ENCODE results near the gene SLC22A13. TPM values are rescaled to one million over a fixed set of nuclear protein-coding genes. Genes with fewer than 3 reads are reported as not detected.

The SLC22A13 gene
- total and polyA plus RNA-seq, 9 of the 15 experiments (the other 6 are each of a cell fraction or from before 2014, with no cell fraction given) = 0.09 to 0.49 (median 0.17) TPM; not detected in 3

DNA sequence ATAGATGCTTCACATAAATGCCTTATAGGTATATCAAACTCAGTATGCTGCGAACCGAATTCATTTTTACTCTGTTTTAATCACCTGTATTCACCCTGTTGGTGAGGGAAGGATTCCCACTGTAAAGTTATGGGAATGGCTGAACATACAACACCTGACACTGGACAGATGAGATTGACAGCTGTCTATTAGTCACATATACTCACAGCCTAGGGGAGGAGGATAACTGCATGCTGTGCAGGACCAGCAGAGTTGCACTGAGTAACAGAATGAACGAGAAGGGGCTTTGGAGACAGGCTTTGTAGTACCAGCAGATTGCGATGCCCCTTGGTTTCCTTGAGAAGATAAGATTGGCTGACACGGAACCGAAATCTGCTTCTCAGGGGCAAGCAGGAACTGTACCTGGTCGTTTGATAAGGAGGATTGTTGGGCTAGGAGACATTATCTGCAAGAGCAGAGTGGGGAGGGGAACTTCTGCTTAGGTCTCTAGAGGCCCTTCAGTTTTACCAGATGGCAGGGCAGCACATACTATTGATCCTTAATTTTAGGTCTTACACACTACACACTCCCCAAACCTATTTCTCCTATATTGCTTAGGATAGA, 43.5 kb upstream of the SLC22A13 start (continued):
- TF ChIP-seq LARP7 (IDR thresholded peaks at IDR 0.05) (no peak), ZFP36 (IDR thresholded peaks at IDR 0.05; ENCODE audit: low read depth, low read length, partially characterized antibody) (no peak), YBX1 (IDR thresholded peaks at IDR 0.05) (no peak), HDAC8 (tag; IDR thresholded peaks at IDR 0.05) (no peak), CTBP1 (IDR thresholded peaks at IDR 0.05; ENCODE audit: borderline replicate concordance) (peak; percentile 77), POLR2AphosphoS5 (IDR thresholded peaks at IDR 0.05; ENCODE audit: control insufficient read depth, insufficient read depth, low read depth, low read length) (peak; percentile 70; the same call in 1 of the 2 replicates), ELF2 (CRISPR knock-in tag; IDR thresholded peaks at IDR 0.05) (no peak), MEF2A (IDR thresholded peaks at IDR 0.05; ENCODE audit: control insufficient read depth, low read depth, low read length) (no peak), ZNF778 (CRISPR knock-in tag; IDR thresholded peaks at IDR 0.05) (no peak), GABPA (tag; conservative IDR thresholded peaks at IDR 0.05; ENCODE audit: low read depth) (no peak), KLF16 (IDR thresholded peaks at IDR 0.05) (peak; percentile 75; the same call in 1 of the 2 replicates), TAL1 (IDR thresholded peaks at IDR 0.05) (peak; percentile 85), ZBTB17 (CRISPR knock-in tag; IDR thresholded peaks at IDR 0.05) (no peak), HMG20A (CRISPR knock-in tag; conservative IDR thresholded peaks at IDR 0.05) (no peak)
- TF ChIP-seq, protein P1, sequence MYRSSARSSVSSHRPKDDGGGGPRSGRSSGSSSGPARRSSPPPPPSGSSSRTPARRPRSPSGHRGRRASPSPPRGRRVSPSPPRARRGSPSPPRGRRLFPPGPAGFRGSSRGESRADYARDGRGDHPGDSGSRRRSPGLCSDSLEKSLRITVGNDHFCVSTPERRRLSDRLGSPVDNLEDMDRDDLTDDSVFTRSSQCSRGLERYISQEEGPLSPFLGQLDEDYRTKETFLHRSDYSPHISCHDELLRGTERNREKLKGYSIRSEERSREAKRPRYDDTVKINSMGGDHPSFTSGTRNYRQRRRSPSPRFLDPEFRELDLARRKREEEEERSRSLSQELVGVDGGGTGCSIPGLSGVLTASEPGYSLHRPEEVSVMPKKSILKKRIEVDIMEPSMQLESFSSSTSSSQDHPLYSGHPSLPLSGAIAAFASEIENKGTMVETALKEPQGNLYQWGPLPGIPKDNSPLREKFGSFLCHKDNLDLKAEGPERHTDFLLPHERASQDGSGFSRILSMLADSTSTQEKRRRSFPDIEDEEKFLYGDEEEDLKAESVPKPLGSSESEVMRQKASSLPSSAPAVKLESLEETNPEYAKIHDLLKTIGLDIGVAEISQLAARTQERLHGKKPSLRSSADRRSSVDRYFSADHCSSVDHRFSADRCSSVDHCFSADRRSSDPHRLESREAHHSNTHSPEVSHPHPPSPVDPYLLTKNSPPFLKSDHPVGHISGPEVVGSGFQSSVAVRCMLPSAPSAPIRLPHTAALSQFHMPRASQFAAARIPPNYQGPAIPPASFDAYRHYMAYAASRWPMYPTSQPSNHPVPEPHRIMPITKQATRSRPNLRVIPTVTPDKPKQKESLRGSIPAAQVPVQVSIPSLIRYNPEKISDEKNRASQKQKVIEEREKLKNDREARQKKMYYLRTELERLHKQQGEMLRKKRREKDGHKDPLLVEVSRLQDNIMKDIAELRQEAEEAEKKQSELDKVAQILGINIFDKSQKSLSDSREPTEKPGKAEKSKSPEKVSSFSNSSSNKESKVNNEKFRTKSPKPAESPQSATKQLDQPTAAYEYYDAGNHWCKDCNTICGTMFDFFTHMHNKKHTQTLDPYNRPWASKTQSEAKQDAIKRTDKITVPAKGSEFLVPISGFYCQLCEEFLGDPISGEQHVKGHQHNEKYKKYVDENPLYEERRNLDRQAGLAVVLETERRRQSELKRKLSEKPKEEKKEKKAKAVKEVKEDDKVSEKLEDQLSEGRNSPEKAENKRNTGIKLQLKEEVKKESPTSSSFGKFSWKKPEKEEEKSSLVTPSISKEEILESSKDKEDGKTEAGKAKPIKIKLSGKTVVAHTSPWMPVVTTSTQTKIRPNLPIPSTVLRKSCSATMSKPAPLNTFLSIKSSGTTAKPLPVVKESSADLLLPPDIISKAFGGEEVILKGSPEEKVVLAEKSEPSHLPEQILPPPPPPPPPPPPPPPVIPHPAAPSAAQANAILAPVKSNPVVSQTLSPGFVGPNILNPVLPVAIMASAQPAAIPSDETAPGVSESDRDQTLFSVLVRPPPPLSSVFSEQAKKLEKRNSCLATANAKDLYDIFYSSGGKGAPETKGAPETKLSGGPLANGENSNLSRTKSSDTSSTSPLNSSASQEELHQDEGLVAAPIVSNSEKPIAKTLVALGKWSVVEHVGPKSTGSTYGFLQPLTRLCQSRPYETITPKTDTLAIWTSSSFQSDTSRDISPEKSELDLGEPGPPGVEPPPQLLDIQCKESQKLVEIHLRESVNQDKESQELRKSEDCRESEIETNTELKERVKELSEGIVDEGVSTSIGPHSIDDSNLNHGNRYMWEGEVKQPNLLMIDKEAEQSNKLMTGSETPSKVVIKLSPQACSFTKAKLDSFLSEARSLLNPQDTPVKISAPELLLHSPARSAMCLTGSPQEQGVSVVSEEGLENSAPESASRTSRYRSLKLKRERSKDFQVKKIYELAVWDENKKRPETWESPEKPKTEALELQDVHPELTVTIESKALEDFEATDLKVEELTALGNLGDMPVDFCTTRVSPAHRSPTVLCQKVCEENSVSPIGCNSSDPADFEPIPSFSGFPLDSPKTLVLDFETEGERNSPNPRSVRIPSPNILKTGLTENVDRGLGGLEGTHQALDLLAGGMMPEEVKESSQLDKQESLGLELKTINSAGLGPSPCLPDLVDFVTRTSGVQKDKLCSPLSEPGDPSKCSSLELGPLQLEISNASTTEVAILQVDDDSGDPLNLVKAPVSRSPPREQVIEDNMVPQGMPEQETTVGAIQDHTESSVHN (IDR thresholded peaks at IDR 0.05; ENCODE audit: borderline replicate concordance in 1 of 2, low read depth in 1 of 2) = no peak
- TF ChIP-seq, protein P2, sequence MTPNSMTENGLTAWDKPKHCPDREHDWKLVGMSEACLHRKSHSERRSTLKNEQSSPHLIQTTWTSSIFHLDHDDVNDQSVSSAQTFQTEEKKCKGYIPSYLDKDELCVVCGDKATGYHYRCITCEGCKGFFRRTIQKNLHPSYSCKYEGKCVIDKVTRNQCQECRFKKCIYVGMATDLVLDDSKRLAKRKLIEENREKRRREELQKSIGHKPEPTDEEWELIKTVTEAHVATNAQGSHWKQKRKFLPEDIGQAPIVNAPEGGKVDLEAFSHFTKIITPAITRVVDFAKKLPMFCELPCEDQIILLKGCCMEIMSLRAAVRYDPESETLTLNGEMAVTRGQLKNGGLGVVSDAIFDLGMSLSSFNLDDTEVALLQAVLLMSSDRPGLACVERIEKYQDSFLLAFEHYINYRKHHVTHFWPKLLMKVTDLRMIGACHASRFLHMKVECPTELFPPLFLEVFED (CRISPR knock-in tag; conservative IDR thresholded peaks at IDR 0.05) = no peak
- TF ChIP-seq, protein P3, sequence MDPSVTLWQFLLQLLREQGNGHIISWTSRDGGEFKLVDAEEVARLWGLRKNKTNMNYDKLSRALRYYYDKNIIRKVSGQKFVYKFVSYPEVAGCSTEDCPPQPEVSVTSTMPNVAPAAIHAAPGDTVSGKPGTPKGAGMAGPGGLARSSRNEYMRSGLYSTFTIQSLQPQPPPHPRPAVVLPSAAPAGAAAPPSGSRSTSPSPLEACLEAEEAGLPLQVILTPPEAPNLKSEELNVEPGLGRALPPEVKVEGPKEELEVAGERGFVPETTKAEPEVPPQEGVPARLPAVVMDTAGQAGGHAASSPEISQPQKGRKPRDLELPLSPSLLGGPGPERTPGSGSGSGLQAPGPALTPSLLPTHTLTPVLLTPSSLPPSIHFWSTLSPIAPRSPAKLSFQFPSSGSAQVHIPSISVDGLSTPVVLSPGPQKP (CRISPR knock-in tag; IDR thresholded peaks at IDR 0.05) = no peak
- TF ChIP-seq, protein P4, sequence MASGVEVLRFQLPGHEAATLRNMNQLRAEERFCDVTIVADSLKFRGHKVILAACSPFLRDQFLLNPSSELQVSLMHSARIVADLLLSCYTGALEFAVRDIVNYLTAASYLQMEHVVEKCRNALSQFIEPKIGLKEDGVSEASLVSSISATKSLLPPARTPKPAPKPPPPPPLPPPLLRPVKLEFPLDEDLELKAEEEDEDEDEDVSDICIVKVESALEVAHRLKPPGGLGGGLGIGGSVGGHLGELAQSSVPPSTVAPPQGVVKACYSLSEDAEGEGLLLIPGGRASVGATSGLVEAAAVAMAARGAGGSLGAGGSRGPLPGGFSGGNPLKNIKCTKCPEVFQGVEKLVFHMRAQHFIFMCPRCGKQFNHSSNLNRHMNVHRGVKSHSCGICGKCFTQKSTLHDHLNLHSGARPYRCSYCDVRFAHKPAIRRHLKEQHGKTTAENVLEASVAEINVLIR (CRISPR knock-in tag; IDR thresholded peaks at IDR 0.05) = no peak

Measured in K562 (cell line).